ENCODE measurements around the gene STXBP6. TPM values are rescaled to one million over a fixed set of nuclear protein-coding genes. Genes with fewer than 3 reads are reported as not detected.
A peak's percentile ranks its signal among the peaks of the same experiment; 100 is the strongest.

The STXBP6 gene
- total and polyA plus RNA-seq, 2 of the 13 experiments (the other 11 are each of a cell fraction or from before 2014, with no cell fraction given), result 35.3 to 42.8 TPM

GRCh38 chr14:25049093-25049567, 817 bp downstream of the STXBP6 start (continued):
- TF ChIP-seq, protein P1, sequence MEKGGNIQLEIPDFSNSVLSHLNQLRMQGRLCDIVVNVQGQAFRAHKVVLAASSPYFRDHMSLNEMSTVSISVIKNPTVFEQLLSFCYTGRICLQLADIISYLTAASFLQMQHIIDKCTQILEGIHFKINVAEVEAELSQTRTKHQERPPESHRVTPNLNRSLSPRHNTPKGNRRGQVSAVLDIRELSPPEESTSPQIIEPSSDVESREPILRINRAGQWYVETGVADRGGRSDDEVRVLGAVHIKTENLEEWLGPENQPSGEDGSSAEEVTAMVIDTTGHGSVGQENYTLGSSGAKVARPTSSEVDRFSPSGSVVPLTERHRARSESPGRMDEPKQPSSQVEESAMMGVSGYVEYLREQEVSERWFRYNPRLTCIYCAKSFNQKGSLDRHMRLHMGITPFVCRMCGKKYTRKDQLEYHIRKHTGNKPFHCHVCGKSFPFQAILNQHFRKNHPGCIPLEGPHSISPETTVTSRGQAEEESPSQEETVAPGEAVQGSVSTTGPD (CRISPR knock-in tag; IDR thresholded peaks at IDR 0.05), result 0 out of 2 replicates have a peak, but pooled peaks have one; percentile 51
- TF ChIP-seq FOXK1 (CRISPR knock-in tag; IDR thresholded peaks at IDR 0.05; ENCODE audit: borderline replicate concordance, low read depth) (no peak), TCF12 (IDR thresholded peaks at IDR 0.05) (no peak), TCF12 (CRISPR knock-in tag; IDR thresholded peaks at IDR 0.05) (0 out of 2 replicates have a peak, but pooled peaks have one; percentile 25), ZNF7 (CRISPR knock-in tag; IDR thresholded peaks at IDR 0.05) (no peak), MIER3 (CRISPR knock-in tag; IDR thresholded peaks at IDR 0.05; ENCODE audit: borderline replicate concordance) (no peak), SMC3 (IDR thresholded peaks at IDR 0.05; ENCODE audit: low read length) (no peak), TAF1 (CRISPR knock-in tag; IDR thresholded peaks at IDR 0.05) (peak; percentile 29; the same call in 1 of the 2 replicates), ZBTB42 (CRISPR knock-in tag; IDR thresholded peaks at IDR 0.05) (no peak), ZKSCAN5 (CRISPR knock-in tag; IDR thresholded peaks at IDR 0.05) (no peak), ZNF205 (CRISPR knock-in tag; IDR thresholded peaks at IDR 0.05) (no peak), ATAD3A (CRISPR knock-in tag; IDR thresholded peaks at IDR 0.05) (0 out of 2 replicates have a peak, but pooled peaks have one; percentile 24), ZNF235 (CRISPR knock-in tag; IDR thresholded peaks at IDR 0.05; ENCODE audit: borderline replicate concordance) (no peak), ZNF407 (CRISPR knock-in tag; IDR thresholded peaks at IDR 0.05; ENCODE audit: not compliant biosample characterization) (no peak), ZNF713 (CRISPR knock-in tag; IDR thresholded peaks at IDR 0.05) (no peak), RFX1 (IDR thresholded peaks at IDR 0.05) (no peak), SRSF1 (optimal IDR thresholded peaks at IDR 0.05; ENCODE audit: low read depth, low read length) (peak; percentile 29), NR3C1 (CRISPR knock-in tag; IDR thresholded peaks at IDR 0.05) (no peak)
- TF ChIP-seq, protein P2, sequence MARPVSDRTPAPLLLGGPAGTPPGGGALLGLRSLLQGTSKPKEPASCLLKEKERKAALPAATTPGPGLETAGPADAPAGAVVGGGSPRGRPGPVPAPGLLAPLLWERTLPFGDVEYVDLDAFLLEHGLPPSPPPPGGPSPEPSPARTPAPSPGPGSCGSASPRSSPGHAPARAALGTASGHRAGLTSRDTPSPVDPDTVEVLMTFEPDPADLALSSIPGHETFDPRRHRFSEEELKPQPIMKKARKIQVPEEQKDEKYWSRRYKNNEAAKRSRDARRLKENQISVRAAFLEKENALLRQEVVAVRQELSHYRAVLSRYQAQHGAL (CRISPR knock-in tag; IDR thresholded peaks at IDR 0.05; ENCODE audit: not compliant biosample characterization), result no peak
- TF ChIP-seq, protein P3, sequence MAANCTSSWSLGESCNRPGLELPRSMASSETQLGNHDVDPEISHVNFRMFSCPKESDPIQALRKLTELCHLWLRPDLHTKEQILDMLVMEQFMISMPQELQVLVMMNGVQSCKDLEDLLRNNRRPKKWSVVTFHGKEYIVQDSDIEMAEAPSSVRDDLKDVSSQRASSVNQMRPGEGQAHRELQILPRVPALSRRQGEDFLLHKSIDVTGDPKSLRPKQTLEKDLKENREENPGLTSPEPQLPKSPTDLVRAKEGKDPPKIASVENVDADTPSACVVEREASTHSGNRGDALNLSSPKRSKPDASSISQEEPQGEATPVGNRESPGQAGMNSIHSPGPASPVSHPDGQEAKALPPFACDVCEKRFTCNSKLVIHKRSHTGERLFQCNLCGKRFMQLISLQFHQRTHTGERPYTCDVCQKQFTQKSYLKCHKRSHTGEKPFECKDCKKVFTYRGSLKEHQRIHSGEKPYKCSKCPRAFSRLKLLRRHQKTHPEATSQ (CRISPR knock-in tag; IDR thresholded peaks at IDR 0.05; ENCODE audit: borderline replicate concordance), result no peak

All from HepG2 (cell line).